Medulla oblongata (tissue), 1 donor: ENCODE results near the gene CORIN.

ENCODE experiments used
- DNase-seq: peaks from one replicate; pipeline ENCODE4 v3.0.0-alpha.2; 2015; ENCODE audit errors: extremely low spot score

The CORIN gene

GRCh38 chr4:47642191-47642830 is 195.6 kb downstream of the CORIN start:
- no peak for DNase-seq

- DNase-seq = no peak
Observed at GRCh38 chr4:47641755-47642154, 196.1 kb downstream of the CORIN start.

GRCh38 chr4:47640911-47641310 is 197.0 kb downstream of the CORIN start:
- DNase-seq = no peak

GRCh38 chr4:47639531-47639930 is 198.3 kb downstream of the CORIN start:
- DNase-seq = no peak

- no peak for DNase-seq
Observed at GRCh38 chr4:47631161-47631560, 206.7 kb downstream of the CORIN start.

- DNase-seq = no peak
Observed at GRCh38 chr4:47624031-47624441, 213.8 kb downstream of the CORIN start.

- no peak for DNase-seq
Observed at GRCh38 chr4:47621181-47621580, 216.7 kb downstream of the CORIN start.

GRCh38 chr4:47619691-47620090 is 218.2 kb downstream of the CORIN start:
- DNase-seq = no peak

GRCh38 chr4:47617607-47618006 is 220.3 kb downstream of the CORIN start:
- DNase-seq = no peak

- DNase-seq = no peak
Observed at GRCh38 chr4:47615385-47615784, 222.5 kb downstream of the CORIN start.

GRCh38 chr4:47612116-47613023 is 225.5 kb downstream of the CORIN start:
- no peak for DNase-seq

GRCh38 chr4:47606482-47606881 is 231.4 kb downstream of the CORIN start:
- no peak for DNase-seq

- DNase-seq = no peak
Observed at GRCh38 chr4:47598896-47599295, 239.0 kb downstream of the CORIN start.

GRCh38 chr4:47598320-47598719 is 239.5 kb downstream of the CORIN start:
- no peak for DNase-seq

- no peak for DNase-seq
Observed at GRCh38 chr4:47597696-47598095, 240.2 kb downstream of the CORIN start.

GRCh38 chr4:47590325-47590724 is 247.5 kb downstream of the CORIN start:
- no peak for DNase-seq

- DNase-seq = no peak
Observed at GRCh38 chr4:47579235-47579634, 258.6 kb downstream of the CORIN start.

- DNase-seq = peak; percentile 5
Observed at GRCh38 chr4:47577779-47578553, 259.9 kb downstream of the CORIN start.

- no peak for DNase-seq
Observed at GRCh38 chr4:47572981-47573380, 264.9 kb downstream of the CORIN start.

GRCh38 chr4:47570816-47571215 is 267.1 kb downstream of the CORIN start:
- no peak for DNase-seq

GRCh38 chr4:47567511-47567910 is 270.4 kb downstream of the CORIN start:
- DNase-seq = no peak

- DNase-seq = no peak
Observed at GRCh38 chr4:47566969-47567368, 270.9 kb downstream of the CORIN start.
